ENCODE results near the gene KAZN.

KAZN gene

DNA sequence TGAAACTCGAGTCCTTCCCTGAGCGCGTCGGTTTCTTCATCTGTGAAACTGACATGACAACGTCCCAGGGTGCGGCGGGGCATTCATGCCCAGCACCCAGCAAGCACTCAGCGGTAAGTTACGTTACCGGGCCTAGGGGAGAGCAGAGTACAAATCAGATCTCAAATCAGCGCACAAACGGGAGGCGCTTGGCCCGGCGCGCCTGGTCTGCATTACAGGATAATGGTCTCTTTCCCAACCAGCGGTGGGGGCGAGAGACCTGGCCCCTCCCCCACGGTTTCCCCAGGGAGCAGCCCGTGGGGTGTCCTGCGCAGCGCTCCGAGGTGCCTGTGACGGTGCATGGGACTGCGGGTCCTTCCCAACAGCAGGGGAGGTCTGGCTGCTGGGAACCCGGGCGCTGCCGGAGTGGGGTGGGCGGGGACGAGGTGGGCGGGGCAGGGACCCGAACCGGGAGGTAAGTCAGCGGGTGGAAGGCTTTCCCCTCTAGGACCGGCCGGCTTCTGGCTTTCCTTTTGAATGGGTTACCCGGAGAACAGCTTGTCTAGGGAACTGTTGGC lies 556.1 kb downstream of the KAZN start:
- no peak for DNase-seq

DNA sequence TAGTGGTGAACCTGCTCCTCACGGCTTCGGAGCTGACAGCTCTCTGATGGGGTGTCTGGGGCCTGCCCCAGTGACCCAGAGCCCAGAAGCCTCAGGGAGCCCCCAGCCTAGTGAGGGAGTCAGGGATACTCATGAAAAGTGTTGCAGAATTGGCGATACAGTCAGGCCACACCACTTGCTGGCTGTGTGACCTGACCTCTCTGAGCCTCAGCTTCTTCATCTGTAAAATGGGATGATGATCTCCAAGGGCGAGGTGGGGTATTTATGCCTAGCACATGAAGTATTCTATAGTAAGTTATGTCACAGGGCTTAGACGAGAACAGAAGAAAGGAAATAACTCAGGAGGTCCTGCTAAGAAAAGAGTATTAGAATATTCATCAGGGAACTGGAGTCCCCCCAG lies 556.7 kb downstream of the KAZN start:
- no peak for DNase-seq

DNA sequence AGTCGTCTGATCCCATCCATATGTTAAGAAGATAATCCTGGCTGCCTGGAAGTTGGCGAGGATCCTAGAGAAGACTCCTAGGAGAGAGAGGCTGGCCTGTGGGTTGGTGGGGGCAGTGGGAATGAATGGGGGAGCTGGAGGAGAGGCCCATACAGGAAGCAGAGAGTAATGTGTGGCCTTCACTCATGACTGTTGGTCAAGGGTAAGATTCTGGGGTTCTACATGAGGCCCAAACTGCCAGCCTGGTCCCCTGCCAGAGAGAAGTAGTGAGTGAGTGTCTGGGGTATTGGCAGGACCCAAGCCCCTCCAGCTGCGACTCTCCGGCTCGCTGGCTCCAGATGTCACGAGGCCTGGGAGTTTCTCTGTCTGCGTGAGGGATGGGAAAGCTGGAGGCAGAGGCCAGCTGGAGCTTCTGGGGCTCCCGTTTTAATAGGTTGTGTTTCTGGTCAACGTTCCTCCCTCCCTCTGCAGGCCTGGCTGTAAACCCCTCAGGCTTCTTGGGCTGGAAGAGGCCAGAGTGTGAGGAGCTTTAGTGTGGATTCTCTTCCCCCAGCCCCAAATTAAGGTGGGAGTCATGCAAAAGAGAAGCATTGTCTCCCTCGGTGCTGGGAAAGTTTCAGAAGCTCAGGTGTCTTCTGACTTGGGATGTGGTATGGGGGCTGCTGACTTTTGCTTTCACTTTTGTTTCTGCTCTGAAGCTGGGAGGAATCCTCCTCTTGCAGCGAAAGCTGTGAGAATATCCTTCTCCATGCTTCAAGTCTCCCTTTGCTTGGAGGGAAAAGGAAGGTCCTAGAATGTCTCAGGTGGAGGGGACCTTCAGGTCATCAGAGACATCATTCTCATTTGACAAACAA lies 557.6 kb downstream of the KAZN start:
- DNase-seq = no peak

DNA sequence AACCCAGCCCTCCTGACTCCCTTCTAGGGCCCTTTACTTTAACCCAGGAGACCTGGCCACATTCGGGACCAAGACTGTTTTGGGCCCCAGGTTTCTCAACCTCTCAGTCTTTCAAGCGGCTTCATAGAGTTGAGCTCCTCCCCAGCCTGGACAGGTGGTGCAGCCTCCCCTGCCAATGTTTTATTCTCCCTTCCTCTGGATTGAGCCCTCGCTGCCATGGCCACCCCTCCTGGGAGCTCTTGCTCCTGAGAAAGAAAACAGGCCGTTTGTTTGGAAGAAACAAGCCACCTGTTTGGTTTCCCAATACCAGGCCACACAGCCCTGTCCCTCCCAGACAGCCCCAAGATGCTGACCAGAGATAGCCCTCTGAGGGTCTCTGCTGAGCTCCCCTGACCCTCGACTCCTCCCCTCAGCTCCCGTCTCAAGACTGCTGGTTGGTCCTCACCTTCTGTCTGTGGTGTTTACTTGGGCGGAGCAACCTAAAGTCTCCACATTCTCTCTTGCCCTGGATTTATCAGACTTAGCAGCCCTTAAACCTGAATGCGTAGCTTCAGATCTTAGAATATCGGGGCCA lies 558.4 kb downstream of the KAZN start:
- DNase-seq = no peak

DNA sequence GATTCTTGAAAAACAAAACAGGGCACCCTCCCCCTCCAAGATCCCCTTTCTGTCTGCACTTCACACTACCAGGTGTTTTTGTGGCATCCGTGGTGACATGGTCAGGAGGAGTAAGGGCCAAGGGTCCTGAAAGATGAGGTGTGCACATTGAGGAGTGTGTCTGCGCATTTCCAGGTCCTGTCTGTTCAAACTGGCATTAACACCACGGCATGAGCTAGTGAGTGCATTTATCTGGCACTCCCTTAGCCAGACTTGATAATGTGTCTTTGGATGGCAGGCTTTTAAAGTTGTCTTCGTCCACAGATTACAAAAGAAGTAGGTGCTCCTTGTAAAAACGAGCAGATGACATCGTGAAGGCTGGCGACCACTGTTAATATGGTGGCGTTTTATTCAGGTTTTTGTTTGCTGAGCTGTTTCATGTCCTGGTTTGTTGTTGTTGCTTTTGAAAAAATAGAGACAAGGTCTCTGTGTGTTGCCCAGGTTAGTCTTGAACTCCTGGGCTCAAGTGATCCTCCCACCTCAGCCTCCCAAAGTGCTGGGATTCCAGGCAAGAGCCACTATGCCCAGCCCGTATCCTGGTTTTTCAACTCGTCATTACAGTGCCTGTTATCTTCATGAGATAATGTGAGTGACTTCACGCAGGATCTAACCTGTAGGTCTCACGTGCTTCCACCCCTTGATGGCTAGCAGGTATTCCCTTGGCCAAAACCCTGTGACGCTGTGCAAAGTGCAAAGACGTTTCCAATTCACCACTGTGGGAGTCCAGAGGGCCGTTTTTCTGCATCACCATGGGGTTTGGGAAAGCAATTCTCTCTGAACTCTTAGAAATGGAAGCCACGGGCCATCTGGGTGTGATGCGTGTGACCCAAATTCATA lies 559.3 kb downstream of the KAZN start:
- DNase-seq = no peak

DNA sequence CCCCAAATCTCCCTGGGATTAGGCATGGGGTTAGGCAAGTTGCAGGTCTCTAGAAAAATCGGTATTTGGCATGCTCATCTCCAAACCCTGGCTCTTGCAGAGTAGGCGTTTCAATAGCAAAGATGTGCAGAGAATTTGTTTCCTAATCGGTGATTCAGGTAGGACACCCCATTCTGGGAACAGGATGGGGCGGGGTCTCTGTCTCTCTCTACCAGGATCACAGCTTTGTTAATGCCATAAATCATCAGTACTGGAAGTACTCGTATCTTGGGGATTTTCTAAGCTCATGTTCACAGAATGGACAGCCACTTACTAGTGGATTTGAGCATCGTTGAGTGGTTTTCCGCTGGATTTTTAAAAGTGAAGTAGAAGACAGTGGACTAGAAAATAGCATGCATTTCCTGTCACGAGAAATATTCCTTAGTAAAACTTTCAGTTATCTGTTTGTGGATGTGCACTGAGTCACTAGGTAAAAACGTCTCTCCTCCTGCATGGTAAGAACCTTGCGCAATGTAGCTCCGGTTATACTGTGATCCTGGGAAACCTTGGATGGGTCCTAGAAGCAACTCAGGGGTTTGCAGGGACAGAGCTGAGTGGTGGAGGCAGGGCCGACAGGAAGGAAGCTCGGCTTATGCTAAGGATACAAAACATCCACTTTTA lies 560.2 kb downstream of the KAZN start:
- no peak for DNase-seq

DNA sequence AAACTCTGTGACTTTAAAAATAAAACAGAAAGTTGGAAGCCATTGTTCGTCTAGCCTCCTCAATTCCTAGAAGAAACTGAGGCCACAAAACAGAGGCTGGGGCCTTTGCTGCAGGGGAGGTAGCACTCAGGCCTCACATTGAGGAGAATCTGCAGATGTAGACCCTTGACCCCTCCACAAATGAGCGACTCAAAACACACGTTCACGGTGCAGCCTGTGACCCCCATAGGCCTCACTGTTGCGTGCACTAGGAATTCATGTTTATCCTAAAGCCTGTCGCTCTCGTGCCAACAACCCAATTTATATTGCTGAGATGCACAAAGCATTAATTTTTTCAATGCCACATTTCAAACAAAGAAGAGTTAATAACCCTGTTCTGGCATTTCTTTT lies 560.7 kb downstream of the KAZN start:
- no peak for DNase-seq

DNA sequence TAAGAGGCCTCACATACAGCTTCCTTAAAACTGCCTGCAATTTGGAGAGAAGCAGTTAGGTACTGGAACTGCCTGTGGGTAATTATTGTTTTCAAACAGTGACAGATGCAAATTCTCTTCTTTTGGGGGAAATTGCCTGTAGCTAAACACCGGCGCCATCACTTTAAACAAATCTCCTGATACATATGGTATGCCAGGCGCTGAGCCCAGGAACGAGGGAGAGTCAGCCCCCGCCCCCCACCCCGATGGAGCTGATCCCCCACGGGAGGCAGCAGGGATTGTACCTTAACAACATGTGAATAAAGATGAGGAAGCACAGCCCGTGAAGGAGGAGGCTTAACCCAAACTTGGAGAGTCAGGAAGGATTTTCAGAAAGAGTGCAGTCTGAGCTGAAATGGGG lies 562.1 kb downstream of the KAZN start:
- no peak for DNase-seq

DNA sequence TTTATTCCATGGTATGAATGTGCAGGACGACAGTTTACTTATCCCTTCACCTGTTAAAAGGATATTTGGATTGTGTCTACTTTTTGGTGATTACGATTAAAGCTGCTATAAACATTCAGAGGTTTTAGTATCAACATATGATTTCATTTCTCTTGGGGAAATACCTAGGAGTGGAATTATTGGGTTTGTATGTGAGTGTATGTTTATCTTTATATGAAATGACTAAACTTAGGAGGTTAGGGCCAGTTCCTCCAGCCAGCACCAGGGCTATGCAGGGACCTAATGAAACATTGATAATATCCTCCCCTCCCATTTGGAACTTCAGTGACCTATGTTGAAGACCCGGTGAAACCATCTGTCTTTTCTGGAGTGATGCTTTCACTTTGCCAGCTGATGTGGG lies 568.9 kb downstream of the KAZN start:
- DNase-seq = no peak

Measured in NCI-H1105 treated with DMSO at 0.1 percent for 48 hours (cell line).